HG03432 (cell line): Measurements from ENCODE around the gene S100A1.
"Not testable (repeated sequence)": the region's sequence is repeated elsewhere in the genome, so short reads cannot be mapped to it uniquely, and the experiment has no call there.

Experiments
- ATAC-seq: cut with Tn5 transposase; IDR thresholded peaks from one replicate; pipeline ENCODE4 v1.9.1; 2021; ENCODE audit warnings: mild to moderate bottlenecking, moderate library complexity; ENCODE audit not compliant: unreplicated experiment

S100A1 gene

DNA sequence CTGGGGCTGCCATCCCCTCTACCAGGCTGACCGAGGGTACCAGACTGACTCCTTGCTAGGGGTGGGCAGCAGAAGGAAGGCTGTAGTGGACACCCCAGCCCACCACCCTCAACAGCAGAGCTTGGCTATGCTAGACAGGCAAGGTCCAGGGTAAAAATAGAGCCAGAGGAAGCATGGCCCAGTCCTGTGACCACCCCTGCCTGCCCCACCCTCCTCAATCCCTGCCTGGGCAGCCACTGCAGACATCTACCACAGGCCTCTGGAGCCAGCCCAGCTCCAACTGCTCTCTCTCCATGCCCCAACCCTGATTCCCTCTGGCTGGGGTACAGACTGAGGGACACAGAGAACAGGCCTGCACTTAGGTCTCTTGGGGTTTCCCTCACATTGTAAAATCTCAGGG lies 1.7 kb downstream of the S100A1 start:
- ATAC-seq = no peak

DNA sequence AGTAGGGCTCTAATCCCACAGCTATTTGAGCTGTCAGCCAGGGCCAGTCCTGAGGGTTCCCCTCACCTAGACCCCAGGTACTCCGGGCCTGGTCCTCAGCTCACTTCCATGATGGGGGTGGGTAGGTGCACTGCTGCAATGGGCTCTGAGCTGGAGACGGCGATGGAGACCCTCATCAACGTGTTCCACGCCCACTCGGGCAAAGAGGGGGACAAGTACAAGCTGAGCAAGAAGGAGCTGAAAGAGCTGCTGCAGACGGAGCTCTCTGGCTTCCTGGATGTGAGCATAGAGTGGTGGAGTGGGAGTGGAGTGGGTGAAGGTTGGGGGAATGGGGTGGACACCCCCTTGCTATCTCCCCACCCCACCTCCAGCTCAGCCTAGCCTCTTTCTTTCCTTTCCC lies 2.1 kb downstream of the S100A1 start:
- ATAC-seq = no peak

DNA sequence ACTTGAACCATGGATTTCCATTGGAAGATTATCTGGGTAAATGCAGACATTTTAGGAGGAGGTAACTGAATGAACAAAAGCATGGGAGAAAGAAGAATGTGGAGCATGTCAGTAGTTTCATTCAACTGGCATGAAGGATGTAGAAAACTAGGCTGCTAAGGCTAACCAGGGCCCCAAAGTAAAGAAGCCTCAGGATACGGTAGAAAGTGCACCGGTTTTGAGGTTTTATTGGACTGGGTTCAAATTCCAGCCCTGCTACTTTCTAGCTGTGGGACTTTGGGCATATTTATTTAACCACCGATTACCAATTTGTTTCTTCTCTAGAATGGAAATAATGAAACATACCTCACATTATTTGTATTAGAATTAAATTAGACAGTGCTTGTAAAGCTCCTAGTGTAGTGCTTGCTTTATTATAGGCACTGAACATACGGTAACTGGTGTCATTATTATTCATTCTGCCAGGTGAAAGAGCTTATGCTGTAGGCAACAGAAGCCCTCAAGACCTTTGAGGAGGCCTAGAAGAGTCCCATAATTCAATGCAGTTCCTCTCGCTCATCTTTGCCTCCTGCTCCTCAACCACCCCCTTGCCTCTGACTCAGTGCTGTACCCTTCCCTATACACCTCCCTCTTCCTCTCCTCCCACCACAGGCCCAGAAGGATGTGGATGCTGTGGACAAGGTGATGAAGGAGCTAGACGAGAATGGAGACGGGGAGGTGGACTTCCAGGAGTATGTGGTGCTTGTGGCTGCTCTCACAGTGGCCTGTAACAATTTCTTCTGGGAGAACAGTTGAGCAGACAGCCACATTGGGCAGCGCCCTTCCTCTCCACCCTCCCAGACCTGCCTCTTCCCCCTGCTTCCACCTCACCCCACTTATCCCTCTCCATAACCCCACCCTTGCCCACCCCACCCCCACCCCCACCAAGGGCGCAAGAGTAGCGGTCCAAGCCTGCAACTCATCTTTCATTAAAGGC lies 3.1 kb downstream of the S100A1 start:
- ATAC-seq = no peak

DNA sequence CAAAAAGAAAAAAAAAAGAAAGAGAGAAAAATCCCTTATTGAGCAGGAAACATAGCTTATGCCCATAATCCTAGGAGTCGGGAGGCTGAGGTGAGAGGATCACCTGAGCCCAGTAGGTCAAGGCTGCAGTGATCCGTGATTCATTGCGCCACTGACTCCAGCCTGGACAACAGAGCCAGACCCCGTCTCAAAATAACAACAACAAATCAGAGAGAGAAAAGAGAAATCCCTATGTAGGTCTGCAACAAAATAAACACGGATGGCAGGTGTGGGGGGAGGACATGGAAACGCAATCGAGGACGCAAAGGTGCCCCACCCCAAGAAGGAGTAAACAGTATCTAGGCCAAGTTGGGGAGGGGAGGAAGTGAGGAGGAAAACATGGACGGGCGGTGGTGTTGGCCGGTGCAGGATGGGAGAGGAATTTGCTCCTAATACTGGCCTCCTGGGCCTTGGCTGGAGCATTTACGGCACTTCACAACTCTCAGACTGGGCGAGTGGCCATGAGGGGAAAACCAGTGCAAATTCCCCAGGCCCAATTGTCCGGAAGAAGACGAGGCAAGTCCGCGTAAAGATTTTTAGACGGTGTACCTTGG lies 5.0 kb downstream of the S100A1 start:
- no peak for ATAC-seq

DNA sequence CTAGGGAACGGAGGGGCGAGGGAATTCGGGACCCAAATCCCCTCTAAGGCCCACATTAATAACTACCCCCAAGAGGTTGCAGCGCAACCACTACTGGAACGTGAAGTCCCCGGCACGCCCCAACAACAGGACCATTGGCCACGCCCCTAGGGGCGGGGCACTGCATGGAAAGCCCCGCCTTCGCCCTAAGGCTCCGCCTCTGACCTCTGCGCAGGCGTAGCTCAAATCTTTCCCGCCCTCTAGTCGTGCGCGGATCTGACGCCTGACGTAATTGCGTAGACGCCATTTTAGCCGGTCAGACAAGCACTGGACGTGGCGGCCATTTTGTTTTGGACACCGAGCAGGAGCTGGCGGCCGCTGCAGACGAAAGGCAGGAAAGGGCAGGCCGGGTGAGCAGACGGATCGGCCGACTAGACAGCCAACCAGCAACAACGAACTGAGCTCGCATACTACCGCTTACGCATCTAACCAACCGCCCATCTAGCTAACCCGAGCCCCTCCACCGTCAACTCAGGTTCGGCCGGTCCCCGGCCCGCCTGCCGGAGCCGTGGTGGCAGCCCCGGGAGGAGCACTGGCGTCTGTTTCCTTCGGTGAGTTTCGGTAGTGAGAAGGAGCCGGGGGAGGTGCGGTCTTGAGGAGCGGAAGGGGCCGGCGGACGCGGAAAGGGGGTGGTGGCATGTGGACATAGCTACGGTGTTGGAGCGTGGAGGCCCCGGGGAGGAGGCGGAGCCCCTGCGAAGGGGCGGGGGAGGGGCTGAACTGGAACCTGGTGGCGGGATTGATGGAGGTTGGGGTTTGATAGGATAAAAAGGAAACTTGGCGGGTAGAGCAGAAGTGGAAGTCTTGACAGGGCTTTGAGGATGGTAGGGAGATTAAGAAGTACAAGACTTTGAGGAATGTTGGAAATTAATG lies 5.8 kb downstream of the S100A1 start, which contains the start of gene CHTOP:
Gene CHTOP (plus strand): TSS at position 313 of the 912 bp plus-strand sequence. CDS start 2,523 bp downstream, outside the sequence.
- peak; percentile 83 for ATAC-seq

DNA sequence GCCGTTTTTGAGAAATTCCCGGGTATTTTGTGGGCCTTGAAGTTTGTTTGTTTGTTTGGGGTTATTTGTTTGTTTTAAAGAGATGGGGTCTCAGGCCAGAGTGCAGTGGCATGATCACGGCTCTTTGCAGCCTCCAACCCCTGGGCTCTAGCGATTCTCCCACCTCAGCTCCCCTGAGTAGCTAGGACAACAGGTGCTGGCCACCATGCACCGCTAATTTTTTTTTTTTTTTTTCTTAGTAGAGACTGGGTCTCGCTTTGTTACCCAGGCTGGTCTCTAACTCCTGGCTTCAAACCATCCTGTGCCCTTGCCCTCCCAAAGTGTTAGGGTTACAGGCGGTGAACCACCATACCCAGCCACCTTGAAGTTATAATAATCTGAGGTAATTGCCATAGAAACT lies 7.6 kb downstream of the S100A1 start:
- no peak for ATAC-seq

DNA sequence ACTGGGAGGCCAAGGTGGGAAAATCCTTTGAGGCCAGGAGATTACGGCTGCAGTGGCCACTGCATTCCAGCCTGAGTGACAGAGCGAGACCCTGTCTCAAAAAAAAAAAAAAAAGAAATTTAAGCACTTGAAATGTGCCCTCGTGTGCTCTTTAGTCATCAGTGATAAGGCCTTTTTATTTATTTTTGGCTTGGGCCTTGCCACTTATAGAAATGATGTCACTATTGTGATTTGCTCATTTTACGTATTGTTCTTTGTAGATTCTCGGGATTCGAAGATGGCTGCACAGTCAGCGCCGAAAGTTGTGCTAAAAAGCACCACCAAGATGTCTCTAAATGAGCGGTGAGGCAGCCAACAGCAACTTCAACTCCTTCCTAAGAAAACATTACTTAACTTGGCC lies 8.1 kb downstream of the S100A1 start:
- no peak for ATAC-seq

DNA sequence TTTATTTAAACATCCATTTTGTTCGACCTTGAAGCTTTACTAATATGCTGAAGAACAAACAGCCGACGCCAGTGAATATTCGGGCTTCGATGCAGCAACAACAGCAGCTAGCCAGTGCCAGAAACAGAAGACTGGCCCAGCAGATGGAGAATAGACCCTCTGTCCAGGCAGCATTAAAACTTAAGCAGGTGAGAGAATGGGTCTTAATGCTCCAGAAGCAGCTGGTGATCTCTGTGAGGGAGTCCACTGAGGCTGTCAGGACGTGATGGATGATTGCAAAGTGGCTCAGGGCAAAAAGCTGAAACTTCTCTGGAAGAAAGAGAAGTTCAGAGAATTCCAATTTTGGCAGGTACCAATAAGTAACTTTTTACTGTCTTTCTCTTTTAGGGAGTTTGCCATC lies 10.0 kb downstream of the S100A1 start:
- ATAC-seq = no peak

DNA sequence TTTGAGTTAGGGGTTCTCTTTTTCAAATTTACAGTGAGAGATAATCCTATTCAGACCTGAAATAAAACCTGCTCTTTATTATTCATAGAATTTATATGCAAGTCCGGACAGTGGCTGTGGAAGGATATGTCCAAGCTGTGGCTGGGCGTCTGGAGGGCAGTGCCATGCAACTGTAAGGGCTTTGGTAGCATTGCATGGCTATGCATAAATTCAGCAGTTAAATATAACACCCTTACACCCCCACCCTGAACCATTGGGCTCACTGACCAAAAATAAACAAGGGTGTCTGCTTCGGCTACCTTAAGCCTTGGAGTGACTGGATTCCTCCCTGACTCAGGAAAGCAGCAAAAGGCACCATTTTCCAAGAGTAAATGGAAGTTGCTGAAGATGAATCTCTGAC lies 11.0 kb downstream of the S100A1 start:
- no peak for ATAC-seq

DNA sequence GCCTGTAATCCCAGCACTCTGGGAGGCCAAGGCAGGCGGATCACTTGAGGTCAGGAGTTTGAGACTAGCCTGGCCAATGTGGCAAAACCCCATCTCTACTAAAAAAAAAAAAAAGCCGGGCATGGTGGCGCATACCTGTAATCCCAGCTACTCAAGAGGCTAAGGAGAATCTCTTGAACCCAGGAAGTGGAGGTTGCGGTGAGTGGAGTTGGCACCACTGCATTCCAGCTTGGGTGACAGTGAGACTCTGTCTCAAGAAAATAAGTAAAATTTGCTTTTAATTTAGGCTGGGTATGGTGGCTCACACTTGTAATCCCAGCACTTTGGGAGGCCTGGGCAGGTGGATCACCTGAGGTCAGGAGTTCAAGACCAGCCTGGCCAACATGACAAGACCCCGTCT lies 12.0 kb downstream of the S100A1 start:
- not testable (repeated sequence) for ATAC-seq

DNA sequence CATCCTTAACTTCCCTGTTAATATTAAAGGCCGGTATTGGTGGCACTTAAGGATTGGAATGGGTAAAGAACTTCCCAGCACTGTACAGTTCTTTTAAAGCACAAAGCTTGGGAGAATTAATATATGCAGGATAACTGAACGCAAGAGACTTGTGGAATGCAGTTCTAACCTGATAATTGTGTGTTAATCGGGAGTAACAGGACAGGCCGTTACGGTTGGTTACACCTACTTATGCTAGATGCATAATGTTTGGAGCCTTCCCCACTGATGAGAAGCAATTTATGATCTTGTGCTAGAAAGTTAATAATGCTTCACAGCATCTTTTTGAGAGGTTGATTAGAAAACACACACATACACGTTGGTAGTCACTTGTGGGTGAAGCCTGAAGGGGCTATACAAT lies 12.6 kb downstream of the S100A1 start:
- no peak for ATAC-seq

DNA sequence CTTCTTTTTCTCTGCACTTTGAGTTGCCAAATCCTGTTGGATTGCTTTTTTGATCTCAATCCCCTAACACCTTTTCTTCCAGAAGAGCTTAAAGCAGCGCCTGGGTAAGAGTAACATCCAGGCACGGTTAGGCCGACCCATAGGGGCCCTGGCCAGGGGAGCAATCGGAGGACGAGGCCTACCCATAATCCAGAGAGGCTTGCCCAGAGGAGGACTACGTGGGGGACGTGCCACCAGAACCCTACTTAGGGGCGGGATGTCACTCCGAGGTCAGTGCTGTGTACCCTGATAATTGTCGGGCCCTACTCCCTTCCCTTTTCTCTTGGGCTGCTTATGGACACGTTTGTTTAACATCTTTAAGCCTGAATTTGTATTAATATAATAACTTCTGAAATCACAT lies 13.9 kb downstream of the S100A1 start:
- ATAC-seq = no peak

DNA sequence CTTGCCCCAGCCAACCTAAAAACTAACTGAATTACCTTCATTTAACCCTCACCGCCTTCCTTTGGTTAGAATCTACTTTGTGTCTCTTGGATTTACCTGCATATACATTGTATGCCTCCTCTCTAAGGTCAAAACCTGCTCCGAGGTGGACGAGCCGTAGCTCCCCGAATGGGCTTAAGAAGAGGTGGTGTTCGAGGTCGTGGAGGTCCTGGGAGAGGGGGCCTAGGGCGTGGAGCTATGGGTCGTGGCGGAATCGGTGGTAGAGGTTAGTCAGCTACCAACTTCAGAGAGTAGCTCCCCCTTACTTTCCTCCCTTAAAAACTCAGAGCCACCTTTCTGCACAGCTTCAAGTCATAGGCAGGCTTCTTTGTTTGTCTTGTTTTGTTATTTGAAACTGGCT lies 14.9 kb downstream of the S100A1 start:
- ATAC-seq = no peak

DNA sequence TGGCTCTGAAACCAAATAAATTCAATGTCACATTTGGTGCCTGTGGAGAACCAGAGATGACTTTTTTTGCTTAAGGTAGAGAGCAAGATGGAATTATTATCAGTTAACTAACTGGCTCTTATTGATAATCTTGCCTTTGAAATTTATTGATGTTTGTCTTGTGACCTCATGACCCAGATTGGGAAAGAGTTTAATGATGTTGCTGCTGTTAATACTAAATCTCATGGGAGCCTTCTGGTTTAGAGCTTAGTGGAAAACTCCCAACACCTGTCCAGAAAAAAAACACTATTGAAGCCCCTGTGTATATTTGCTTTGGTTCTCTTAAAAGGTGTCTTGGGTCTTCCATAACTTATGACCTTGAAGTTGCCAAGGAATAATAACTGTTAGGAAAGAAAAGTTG lies 15.6 kb downstream of the S100A1 start:
- no peak for ATAC-seq

DNA sequence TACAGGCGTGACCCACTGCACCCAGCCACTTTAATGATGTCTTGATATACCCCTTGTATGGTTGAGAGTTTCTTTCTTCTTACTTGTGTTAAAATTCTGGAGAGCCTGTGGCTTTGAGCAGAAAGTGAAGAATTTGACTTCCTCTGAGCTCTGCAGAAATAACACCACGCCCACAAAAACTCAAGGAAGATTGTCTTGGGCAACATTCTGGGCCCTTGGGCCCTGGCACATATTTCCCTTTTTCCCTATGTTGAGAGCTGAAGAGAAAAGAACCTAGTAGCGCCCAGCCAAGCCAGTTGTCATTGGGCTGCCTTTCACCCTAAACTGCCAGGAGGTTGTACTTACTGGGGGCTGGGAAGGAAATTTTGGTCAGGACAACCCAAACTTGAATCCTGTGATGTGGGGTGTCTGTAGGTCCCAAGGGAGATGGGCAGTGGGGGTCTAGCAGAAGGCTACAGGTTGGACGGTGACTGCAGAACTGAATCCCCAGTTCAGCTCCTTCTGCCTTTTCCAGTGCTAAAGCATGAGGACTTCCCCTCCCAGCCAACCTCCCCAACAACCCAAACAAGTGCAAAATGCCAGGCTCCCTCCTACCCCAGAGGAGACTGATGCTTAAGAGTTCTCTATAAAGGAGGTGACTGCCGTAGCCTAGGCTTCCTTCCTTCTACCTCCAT lies 18.6 kb downstream of the S100A1 start:
- no peak for ATAC-seq

DNA sequence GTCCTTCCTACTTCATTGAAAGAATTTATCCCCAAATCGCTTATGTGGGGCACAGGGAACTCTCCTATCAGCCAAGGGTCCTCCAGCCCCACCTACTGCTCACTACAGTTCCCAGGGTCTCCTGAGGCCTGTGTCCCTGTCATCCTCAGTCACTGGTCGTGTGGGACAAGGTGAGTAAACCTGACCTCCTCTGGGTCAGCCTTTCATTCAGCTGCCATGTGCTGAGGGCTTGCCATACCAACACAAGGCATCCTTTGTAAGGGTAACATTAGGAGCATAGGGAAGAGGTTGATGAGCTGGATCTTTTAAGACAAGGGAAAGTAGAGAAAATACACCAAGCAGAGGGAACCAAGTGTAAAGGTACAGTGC lies 19.1 kb downstream of the S100A1 start:
- ATAC-seq = no peak

DNA sequence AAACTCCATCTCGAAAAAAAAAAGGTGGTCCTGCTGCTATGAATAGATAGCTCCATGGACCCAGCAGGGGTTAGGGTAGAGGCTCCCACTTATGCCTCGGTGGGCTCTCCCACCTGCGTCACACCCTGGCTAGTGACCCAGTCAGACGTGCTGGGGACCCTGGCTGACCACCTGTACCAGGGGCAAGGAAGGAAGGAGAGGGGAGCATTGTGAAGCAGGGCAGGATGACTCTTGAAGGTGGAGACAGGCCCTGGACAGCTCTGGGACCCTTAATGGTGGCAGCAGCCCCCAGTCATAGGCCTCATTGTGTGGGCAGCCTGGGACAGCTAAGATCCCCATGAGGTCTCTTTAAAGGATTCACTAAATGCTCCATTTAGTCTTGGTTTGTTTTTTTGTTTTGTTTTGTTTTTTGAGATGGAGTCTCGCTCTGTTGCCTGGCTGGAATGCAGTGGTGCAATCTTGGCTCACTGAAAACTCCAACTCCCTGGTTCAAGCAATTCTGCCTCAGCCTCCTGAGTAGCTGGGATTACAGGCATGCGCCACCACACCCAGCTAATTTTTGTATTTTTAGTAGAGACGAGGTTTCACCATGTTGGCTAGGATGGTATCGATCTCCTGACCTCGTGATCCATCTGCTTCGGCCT lies 19.9 kb downstream of the S100A1 start:
- ATAC-seq = no peak

DNA sequence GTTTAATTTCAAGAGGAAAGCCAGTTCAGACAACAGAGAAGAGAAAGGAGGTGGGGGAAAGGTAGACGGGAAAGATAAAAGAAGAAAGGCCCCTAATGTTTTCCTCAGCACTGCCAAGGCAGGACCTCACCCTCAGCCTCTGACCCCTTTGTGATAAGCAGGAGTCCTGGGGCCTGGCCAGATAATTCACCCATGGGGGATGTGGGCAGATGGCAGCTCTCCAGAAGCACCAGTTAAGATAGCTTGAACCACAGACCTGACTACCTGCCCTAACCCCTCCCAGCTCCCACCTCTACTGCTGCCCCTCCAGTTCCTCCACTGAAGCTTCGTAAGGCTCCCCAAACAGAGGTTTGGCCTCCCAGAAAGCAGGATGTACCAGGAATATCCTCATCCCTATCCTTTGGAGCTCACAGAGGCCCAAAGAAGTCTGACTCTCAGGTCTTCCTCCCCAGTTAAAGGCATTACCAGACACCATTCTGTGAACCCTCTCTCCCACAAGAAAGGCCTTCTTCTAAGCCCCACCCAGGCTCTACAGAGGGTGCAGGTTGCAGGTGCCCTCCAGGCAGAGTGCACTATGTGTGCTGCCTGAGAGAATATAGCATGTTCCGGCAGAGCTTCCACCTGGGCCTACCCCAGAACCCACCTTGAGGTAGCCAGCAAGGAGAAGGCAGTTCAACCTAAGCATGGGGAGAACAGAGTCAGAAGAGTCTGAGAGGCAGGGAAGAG lies 21.1 kb downstream of the S100A1 start:
- ATAC-seq = no peak

DNA sequence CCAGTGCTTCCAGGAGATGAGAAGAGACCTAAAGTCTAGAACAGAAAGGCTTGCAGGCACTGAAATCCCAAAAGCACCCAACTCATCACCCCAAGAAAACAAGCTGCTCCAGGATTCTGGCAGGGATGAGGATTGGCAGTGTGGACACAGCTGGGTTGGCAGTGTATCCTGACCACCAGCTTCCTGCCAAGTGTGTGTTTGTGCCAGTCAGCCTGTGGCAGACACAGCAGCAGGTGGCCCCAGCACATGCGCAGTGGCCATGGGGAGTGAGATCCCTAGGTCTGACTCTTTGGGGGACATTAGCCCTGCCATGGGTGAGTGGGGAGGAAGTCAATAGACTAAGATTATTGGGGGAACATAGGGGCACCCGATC lies 21.6 kb downstream of the S100A1 start:
- ATAC-seq = no peak

DNA sequence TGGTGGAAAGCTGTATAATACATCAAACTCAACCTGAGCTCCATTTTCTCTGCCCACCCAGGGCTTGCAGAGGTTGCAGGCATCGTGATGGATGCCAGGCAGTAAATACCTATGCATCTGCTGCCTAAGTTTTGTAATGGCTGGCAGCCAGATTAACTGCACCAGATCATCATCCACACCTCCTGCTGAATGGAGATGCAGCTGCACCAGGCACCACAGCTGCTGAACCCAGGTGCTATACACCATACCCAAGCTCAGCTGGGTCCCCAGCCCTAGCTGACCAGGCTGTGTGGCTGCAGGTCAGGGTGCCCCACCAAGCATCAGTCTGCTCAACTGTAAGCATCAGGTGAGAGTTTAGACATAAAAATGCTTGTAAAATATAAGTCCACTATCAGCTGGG lies 23.5 kb downstream of the S100A1 start:
- no peak for ATAC-seq
